Measurements from ENCODE around the gene PLTP. TPM values are rescaled to one million over a fixed set of nuclear protein-coding genes. Genes with fewer than 3 reads are reported as not detected.

Gene PLTP
- total RNA-seq, 1 experiment from 2014 or later = 62.5 TPM

DNA sequence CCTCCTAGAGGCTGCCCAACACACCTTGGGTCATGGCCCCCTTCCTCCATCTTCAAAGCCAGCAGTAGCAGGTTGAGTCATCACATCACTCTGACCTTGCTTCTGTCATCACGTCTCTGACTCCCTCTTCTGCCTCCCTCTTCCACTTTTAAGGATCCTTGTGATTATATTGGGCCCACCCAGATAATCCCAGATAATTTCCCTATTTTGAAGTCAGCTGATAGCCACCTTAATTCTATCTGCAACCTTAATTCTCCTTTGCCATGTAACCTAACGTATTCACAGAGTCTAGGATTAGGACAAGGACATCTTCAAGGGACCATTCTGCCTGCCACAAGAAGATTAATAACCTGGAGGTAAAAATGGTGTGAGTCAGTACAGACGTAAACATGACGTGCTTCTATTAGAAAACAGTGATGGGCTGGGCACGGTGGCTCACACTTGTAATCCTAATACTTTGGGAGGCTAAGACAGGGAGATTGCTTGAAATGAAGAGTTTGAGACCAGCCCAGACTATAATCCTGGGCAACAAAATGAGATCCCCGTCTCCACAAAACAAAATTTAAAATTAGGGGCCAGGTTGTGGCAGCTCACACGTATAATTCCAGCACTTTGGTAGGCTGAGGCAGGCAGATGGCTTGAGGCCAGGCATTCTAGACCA, 51.3 kb downstream of the PLTP start:
- Histone ChIP-seq H3K14ac (ENCODE audit: insufficient read depth, low read length) (no peak overlapping the region), H3K23ac (ENCODE audit: insufficient read length, low read depth, low read length) (no peak overlapping the region), H3K4me1 (ENCODE audit: insufficient read depth, low read length) (peaks cover 2% of the 10 kb centered on the region; the same call in 1 of the 2 replicates), H3K9ac (ENCODE audit: extremely low read depth, insufficient read length, low read length) (no peak overlapping the region), H2AK5ac (ENCODE audit: insufficient read length, low read length) (no peak overlapping the region), H2BK5ac (ENCODE audit: insufficient read length, low read length) (no peak overlapping the region), H4K20me1 (ENCODE audit: control insufficient read depth, insufficient read depth, insufficient read length) (peaks cover 2% of the 10 kb centered on the region), H2BK20ac (ENCODE audit: low read depth, low read length, poor library complexity, severe bottlenecking) (no peak overlapping the region), H3K27me3 (ENCODE audit: insufficient read depth, low read length) (no peaks in the 10 kb centered on the region), H3K4me2 (ENCODE audit: insufficient read depth, insufficient read length, low read length) (no peak overlapping the region), H3K79me2 (ENCODE audit: insufficient read depth, low read length) (peaks cover 3% of the 10 kb centered on the region; the same call in 1 of the 2 replicates), H3K9me3 (ENCODE audit: control insufficient read depth, low read depth, low read length) (no peaks in the 10 kb centered on the region), H3K4ac (ENCODE audit: low read depth, low read length) (no peak overlapping the region), H3T11ph (ENCODE audit: low read length) (no peak overlapping the region), H3K79me1 (ENCODE audit: insufficient read depth, low read depth, low read length, poor library complexity, severe bottlenecking) (no peaks in the 10 kb centered on the region), H3K27ac (ENCODE audit: insufficient read length, low read depth, low read length) (no peak overlapping the region), H2BK120ac (ENCODE audit: low read depth, low read length, poor library complexity, severe bottlenecking) (no peak overlapping the region), H4K91ac (ENCODE audit: insufficient read length, low read depth, low read length) (no peak overlapping the region), H4K8ac (replicated peaks; ENCODE audit: insufficient read length, low read depth, low read length) (no peak overlapping the region), H4K5ac (ENCODE audit: insufficient read length, low read depth, low read length) (no peak overlapping the region), H2AFZ (ENCODE audit: low read length) (no peak overlapping the region), H3K56ac (ENCODE audit: insufficient read length, low read depth, low read length) (no peak overlapping the region), H3K18ac (ENCODE audit: insufficient read length, low read depth, low read length) (no peak overlapping the region), H3K23me2 (ENCODE audit: insufficient read length, low read depth, low read length, poor library complexity, severe bottlenecking) (peaks cover 5% of the 10 kb centered on the region), H2BK12ac (ENCODE audit: insufficient read length, low read depth, low read length) (no peak overlapping the region), H2BK15ac (ENCODE audit: low read depth, low read length) (no peak overlapping the region; the same call in 1 of the 2 replicates)
- DNase-seq = no peak
- Mint-ChIP-seq H3K4me1 (peaks cover 26 to 29% of the 10 kb centered on the region in 2 experiments), H3K27me3 (ENCODE audit: low read depth) (no peaks in the 10 kb centered on the region), H3K36me3 (ENCODE audit: insufficient read depth in 1 of 3, low read depth in 3 of 3) (peaks cover 0 to 7% (median 2%) of the 10 kb centered on the region in 3 experiments; a peak in 3 of 7 replicates), H3K27ac (no peak overlapping the region; a peak in 1 of 7 replicates), H3K9me3 (no peaks in the 10 kb centered on the region), H3K4me3 (no peak overlapping the region; a peak in 1 of 5 replicates)
- WGBS (ENCODE audit: extremely low coverage, insufficient read length, low lambda C conversion rate) = no CpG with 5 or more reads among the region's 7 CpGs
- TF ChIP-seq, protein P1, sequence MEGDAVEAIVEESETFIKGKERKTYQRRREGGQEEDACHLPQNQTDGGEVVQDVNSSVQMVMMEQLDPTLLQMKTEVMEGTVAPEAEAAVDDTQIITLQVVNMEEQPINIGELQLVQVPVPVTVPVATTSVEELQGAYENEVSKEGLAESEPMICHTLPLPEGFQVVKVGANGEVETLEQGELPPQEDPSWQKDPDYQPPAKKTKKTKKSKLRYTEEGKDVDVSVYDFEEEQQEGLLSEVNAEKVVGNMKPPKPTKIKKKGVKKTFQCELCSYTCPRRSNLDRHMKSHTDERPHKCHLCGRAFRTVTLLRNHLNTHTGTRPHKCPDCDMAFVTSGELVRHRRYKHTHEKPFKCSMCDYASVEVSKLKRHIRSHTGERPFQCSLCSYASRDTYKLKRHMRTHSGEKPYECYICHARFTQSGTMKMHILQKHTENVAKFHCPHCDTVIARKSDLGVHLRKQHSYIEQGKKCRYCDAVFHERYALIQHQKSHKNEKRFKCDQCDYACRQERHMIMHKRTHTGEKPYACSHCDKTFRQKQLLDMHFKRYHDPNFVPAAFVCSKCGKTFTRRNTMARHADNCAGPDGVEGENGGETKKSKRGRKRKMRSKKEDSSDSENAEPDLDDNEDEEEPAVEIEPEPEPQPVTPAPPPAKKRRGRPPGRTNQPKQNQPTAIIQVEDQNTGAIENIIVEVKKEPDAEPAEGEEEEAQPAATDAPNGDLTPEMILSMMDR (conservative IDR thresholded peaks at IDR 0.05) = no peak
